ENCODE measurements around the gene TMBIM6.
"Not testable (repeated sequence)": the region's sequence is repeated elsewhere in the genome, so short reads cannot be mapped to it uniquely, and the experiment has no call there.

DNA sequence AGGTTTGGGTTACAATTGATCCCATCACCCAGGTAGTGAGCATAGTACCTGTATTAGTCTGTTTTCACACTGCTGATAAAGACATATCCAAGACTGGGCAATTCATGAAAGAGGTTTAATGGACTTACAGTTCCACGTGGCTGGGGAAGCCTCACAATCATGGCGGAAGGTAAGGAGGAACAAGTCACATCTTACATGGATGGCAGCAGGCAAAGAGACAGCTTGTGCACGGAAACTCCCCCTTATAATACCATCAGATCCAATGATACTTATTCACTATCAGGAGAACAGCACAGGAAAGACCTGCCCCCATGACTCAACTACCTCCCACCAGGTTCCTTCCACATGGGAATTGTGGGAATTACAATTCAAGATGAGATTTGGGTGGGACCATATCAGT is 20.0 kb upstream of the TMBIM6 start:
- TF ChIP-seq CTCF (IDR thresholded peaks at IDR 0.05; ENCODE audit: insufficient read depth, low read depth, low read length); EZH2 (IDR thresholded peaks at IDR 0.05; ENCODE audit: insufficient read depth, low read length): not testable (repeated sequence)
